Ascending aorta (tissue), 2 donors: ENCODE data around the gene PDK2. TPM values are rescaled to one million over a fixed set of nuclear protein-coding genes. Genes with fewer than 3 reads are reported as not detected.

Experiments used
- DNase-seq, 2 donors: peaks; one replicate each; pipeline ENCODE4 v3.0.0-alpha.2; 2019; ENCODE audit warnings: low spot score in 2 of 2
- H3K27ac ChIP-seq, 2 donors: fragments of 200-600 bp; sonication (generic); one replicate each; pipeline ENCODE4 v1.5.1; 2016 to 2017; ENCODE audit warnings: mild to moderate bottlenecking in 1 of 2
- H3K27me3 ChIP-seq: fragments of 200-600 bp; sonication (generic); one replicate; pipeline ENCODE4 v1.5.1; 2017
- H3K36me3 ChIP-seq, 2 donors: fragments of 200-600 bp; sonication (generic); one replicate each; pipeline ENCODE4 v1.5.1; 2016
- H3K4me1 ChIP-seq, 2 donors: fragments of 200-600 bp; sonication (generic); one replicate each; pipeline ENCODE4 v1.5.1; 2016 to 2017; ENCODE audit warnings: mild to moderate bottlenecking in 1 of 2
- H3K4me3 ChIP-seq, 2 donors: fragments of 200-600 bp; sonication (generic); one replicate each; pipeline ENCODE4 v1.5.1; 2016 to 2017; ENCODE audit warnings: mild to moderate bottlenecking in 1 of 2
- H3K9me3 ChIP-seq, 2 donors: fragments of 200-600 bp; sonication (generic); one replicate each; pipeline ENCODE4 v1.5.1; 2016
- intact Hi-C: fragments of 100-400 bp; cut with DNase I; formaldehyde crosslinking; loops from one replicate; pipeline ENCODE4 v1.15.1; 2023
- total RNA-seq: library from RNA; depleted of rRNA; stranded (reverse); fragments of >200 nt; gene quantifications from one replicate; pipeline ENCODE4 v1.1.0, GENCODE V29; 2016
- TF ChIP-seq, protein P1 (sequence below), 3 experiments: fragments of 200-600 bp in 2 of 3; fragments of 450-650 bp in 1 of 3; sonication (generic) in 2 of 3; IDR thresholded peaks; one replicate each; pipeline ENCODE4 v1.5.1; 2016 to 2019; ENCODE audit warnings: antibody characterized with exemption in 3 of 3, mild to moderate bottlenecking in 1 of 3, moderate library complexity in 1 of 3

PDK2 gene
- total RNA-seq, 1 donor from 2014 or later, result 73.5 TPM

DNA sequence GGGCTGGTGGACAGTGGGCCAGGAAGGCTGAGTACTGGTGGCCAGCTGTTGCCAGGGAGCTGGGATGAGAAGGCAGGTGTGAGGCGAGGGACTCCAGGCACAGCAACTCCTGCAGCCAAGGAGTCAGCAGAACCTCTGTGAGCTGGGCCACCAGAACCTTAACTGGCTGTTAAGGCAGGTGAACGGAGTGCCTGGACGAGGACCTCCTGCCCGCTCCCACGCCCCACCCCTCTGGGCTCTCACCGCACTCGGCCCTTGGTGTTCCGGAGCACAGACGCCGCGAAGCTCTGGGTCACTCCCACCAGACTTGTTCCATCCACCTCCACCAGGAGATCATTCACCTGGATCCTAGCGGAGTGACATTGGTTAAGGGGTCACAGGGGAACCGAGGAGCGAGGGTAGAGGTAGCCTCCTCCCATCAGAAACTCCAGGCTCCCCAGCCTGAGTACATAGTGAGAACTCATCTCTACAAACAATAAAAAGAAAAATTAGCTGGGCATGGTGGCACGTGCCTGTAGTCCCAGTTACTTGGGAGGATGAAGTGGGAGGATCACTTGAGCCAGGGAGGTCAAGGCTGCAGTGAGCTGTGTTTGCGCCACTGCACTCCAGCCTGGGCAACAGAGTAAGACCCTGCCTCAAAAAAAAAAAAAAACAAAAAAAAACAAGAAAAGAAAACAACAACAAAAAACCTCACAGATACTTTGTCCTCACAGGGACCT is 46.0 kb downstream of the PDK2 start:
- H3K4me1 ChIP-seq, result peaks cover 6 to 15% of the 10 kb centered on the region in 2 donors
- H3K27me3 ChIP-seq, result no peaks in the 10 kb centered on the region
- TF ChIP-seq, protein P1, sequence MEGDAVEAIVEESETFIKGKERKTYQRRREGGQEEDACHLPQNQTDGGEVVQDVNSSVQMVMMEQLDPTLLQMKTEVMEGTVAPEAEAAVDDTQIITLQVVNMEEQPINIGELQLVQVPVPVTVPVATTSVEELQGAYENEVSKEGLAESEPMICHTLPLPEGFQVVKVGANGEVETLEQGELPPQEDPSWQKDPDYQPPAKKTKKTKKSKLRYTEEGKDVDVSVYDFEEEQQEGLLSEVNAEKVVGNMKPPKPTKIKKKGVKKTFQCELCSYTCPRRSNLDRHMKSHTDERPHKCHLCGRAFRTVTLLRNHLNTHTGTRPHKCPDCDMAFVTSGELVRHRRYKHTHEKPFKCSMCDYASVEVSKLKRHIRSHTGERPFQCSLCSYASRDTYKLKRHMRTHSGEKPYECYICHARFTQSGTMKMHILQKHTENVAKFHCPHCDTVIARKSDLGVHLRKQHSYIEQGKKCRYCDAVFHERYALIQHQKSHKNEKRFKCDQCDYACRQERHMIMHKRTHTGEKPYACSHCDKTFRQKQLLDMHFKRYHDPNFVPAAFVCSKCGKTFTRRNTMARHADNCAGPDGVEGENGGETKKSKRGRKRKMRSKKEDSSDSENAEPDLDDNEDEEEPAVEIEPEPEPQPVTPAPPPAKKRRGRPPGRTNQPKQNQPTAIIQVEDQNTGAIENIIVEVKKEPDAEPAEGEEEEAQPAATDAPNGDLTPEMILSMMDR (IDR thresholded peaks at IDR 0.05), result no peak
- H3K9me3 ChIP-seq, result no peaks in the 10 kb centered on the region
- H3K27ac ChIP-seq, result peak overlapping the region; percentile 1 to 50
- DNase-seq, result no peak
- peaks cover 87 to 89% of the 10 kb centered on the region in 2 donors for H3K36me3 ChIP-seq
- H3K4me3 ChIP-seq, result no peak overlapping the region
- intact Hi-C loops, result loop anchor here (2.0 kb wide), 1 partner anchor 20 kb away; no protein-coding TSS in a partner anchor

GRCh38 chr17:50141745-50142110 is 46.6 kb downstream of the PDK2 start:
- Histone ChIP-seq H3K4me3 (no peak overlapping the region), H3K4me1 (peaks cover 12 to 20% of the 10 kb centered on the region in 2 donors), H3K27me3 (no peaks in the 10 kb centered on the region), H3K27ac (no peak overlapping the region), H3K9me3 (no peaks in the 10 kb centered on the region), H3K36me3 (peaks cover 81 to 83% of the 10 kb centered on the region in 2 donors)
- intact Hi-C loops, result loop anchor here (2.0 kb wide), 1 partner anchor 19 kb away; no protein-coding TSS in a partner anchor
- TF ChIP-seq, protein P1 (IDR thresholded peaks at IDR 0.05), result no peak
- no peak for DNase-seq

- intact Hi-C loops, result no loop called here
- DNase-seq, result no peak
- no peaks in the 10 kb centered on the region for H3K9me3 ChIP-seq
- peak overlapping the region in 1 of 2 donors; percentile 14 for H3K27ac ChIP-seq
- H3K36me3 ChIP-seq, result peaks cover 62 to 65% of the 10 kb centered on the region in 2 donors
- H3K27me3 ChIP-seq, result no peaks in the 10 kb centered on the region
- H3K4me1 ChIP-seq, result peaks cover 21 to 35% of the 10 kb centered on the region in 2 donors
- H3K4me3 ChIP-seq, result no peak overlapping the region
- TF ChIP-seq, protein P1 (IDR thresholded peaks at IDR 0.05), result no peak
These were observed 48.5 kb downstream of the PDK2 start for GRCh38 chr17:50143461-50144176.

GRCh38 chr17:50144355-50144754 is 49.2 kb downstream of the PDK2 start:
- peak overlapping the region in 1 of 2 donors; percentile 14 for H3K27ac ChIP-seq
- no peaks in the 10 kb centered on the region for H3K27me3 ChIP-seq
- no peaks in the 10 kb centered on the region for H3K9me3 ChIP-seq
- no peak for DNase-seq
- peaks cover 55 to 57% of the 10 kb centered on the region in 2 donors for H3K36me3 ChIP-seq
- TF ChIP-seq, protein P1 (IDR thresholded peaks at IDR 0.05), result no peak
- intact Hi-C loops, result no loop called here
- peaks cover 21 to 35% of the 10 kb centered on the region in 2 donors for H3K4me1 ChIP-seq
- no peak overlapping the region for H3K4me3 ChIP-seq

DNA sequence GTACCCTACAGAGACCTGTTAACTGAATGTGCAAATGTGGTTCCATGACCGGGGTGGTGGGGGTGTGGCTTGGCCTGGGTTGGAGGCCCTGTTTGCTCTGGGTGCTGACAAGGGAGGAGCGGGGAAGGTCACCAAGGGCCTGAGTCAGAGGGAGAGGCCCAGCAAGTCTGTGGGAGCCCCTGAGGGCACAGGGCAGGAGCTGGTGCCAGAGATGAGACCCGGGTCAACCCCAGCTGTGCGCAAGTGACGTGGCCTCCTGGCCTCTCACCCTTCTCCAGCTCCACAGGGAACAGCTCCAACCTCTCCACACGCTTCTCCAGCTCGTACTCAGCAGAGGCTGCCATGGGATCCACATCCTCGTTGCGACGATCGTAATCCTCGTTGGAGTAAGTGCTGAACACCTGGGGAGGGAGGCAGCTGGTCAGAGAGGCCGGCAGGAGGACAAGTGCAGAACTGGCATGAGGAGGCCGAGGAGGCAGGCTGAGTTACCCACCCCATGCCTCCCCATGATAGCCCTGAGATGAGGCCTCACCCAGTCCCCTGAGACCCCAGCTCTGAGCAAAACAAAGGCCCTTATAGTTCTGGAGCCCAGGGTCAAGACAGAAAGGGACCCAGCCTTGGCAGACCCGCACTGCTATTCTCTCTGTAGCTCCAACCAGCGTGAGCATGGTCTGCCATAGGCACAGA is 49.8 kb downstream of the PDK2 start:
- H3K36me3 ChIP-seq, result peaks cover 52 to 53% of the 10 kb centered on the region in 2 donors
- H3K27me3 ChIP-seq, result no peaks in the 10 kb centered on the region
- peak overlapping the region in 1 of 2 donors; percentile 73 for H3K4me3 ChIP-seq
- DNase-seq, result no peak
- H3K27ac ChIP-seq, result peak overlapping the region; percentile 89 to 93
- TF ChIP-seq, protein P1 (IDR thresholded peaks at IDR 0.05), result no peak
- H3K9me3 ChIP-seq, result no peaks in the 10 kb centered on the region
- peaks cover 21 to 35% of the 10 kb centered on the region in 2 donors for H3K4me1 ChIP-seq
- intact Hi-C loops, result loop anchor here (5.0 kb wide), 3 partner anchors 33 to 52 kb away; partner anchors contain the start of gene PDK2
